ENCODE data around the gene USP17L5.
A peak's percentile ranks its signal among the peaks of the same experiment; 100 is the strongest.
"Not testable (repeated sequence)": the region's sequence is repeated elsewhere in the genome, so short reads cannot be mapped to it uniquely, and the experiment has no call there.

The USP17L5 gene

GRCh38 chr4:9339103-9339502 is at the start of gene USP17L5:
Gene USP17L5 (plus strand): TSS chr4:9339403. CDS start chr4:9339403, 0 bp downstream.
- not testable (repeated sequence) for H3K4me1 ChIP-seq (ENCODE audit: control insufficient read depth, insufficient read depth, low read length); H3K36me3 ChIP-seq (ENCODE audit: control insufficient read depth, insufficient read depth, low read length); H3K9ac ChIP-seq (ENCODE audit: low read length); H3K4me3 ChIP-seq (ENCODE audit: low read length); H3K27me3 ChIP-seq (ENCODE audit: control insufficient read depth, insufficient read depth, low read length); H3K27ac ChIP-seq (ENCODE audit: low read depth, low read length)

GRCh38 chr4:9324191-9324590 is 15.0 kb upstream of the USP17L5 start:
- not testable (repeated sequence) for H3K36me3 ChIP-seq (ENCODE audit: control insufficient read depth, insufficient read depth, low read length); H3K9ac ChIP-seq (ENCODE audit: low read length); H3K27ac ChIP-seq (ENCODE audit: low read depth, low read length); H3K4me1 ChIP-seq (ENCODE audit: control insufficient read depth, insufficient read depth, low read length); H3K4me3 ChIP-seq (ENCODE audit: low read length); H3K27me3 ChIP-seq (ENCODE audit: control insufficient read depth, insufficient read depth, low read length)

- H3K9ac ChIP-seq (ENCODE audit: low read length); H3K36me3 ChIP-seq (ENCODE audit: control insufficient read depth, insufficient read depth, low read length); H3K27me3 ChIP-seq (ENCODE audit: control insufficient read depth, insufficient read depth, low read length); H3K27ac ChIP-seq (ENCODE audit: low read depth, low read length); H3K4me1 ChIP-seq (ENCODE audit: control insufficient read depth, insufficient read depth, low read length); H3K4me3 ChIP-seq (ENCODE audit: low read length): not testable (repeated sequence)
Observed at GRCh38 chr4:9324865-9325264, 14.3 kb upstream of the USP17L5 start, which contains the start of gene USP17L24. Gene USP17L24 (plus strand): TSS chr4:9325165. CDS start chr4:9325165, 0 bp downstream.

GRCh38 chr4:9329611-9330010 is 9.6 kb upstream of the USP17L5 start, which contains the start of gene USP17L25:
Gene USP17L25 (plus strand): TSS chr4:9329911. CDS start chr4:9329911, 0 bp downstream.
- not testable (repeated sequence) for H3K36me3 ChIP-seq (ENCODE audit: control insufficient read depth, insufficient read depth, low read length); H3K27ac ChIP-seq (ENCODE audit: low read depth, low read length); H3K27me3 ChIP-seq (ENCODE audit: control insufficient read depth, insufficient read depth, low read length); H3K4me1 ChIP-seq (ENCODE audit: control insufficient read depth, insufficient read depth, low read length); H3K4me3 ChIP-seq (ENCODE audit: low read length); H3K9ac ChIP-seq (ENCODE audit: low read length)

GRCh38 chr4:9334358-9334757 is 4.8 kb upstream of the USP17L5 start, which contains the start of gene USP17L26:
Gene USP17L26 (plus strand): TSS chr4:9334658. CDS start chr4:9334658, 0 bp downstream.
- H3K27ac ChIP-seq (ENCODE audit: low read depth, low read length); H3K4me3 ChIP-seq (ENCODE audit: low read length); H3K27me3 ChIP-seq (ENCODE audit: control insufficient read depth, insufficient read depth, low read length); H3K4me1 ChIP-seq (ENCODE audit: control insufficient read depth, insufficient read depth, low read length); H3K9ac ChIP-seq (ENCODE audit: low read length); H3K36me3 ChIP-seq (ENCODE audit: control insufficient read depth, insufficient read depth, low read length): not testable (repeated sequence)

GRCh38 chr4:9343848-9344247 is 4.6 kb downstream of the USP17L5 start, which contains the start of gene USP17L27:
Gene USP17L27 (plus strand): TSS chr4:9344148. CDS start chr4:9344148, 0 bp downstream.
- H3K36me3 ChIP-seq (ENCODE audit: control insufficient read depth, insufficient read depth, low read length); H3K4me1 ChIP-seq (ENCODE audit: control insufficient read depth, insufficient read depth, low read length); H3K9ac ChIP-seq (ENCODE audit: low read length); H3K27ac ChIP-seq (ENCODE audit: low read depth, low read length); H3K4me3 ChIP-seq (ENCODE audit: low read length); H3K27me3 ChIP-seq (ENCODE audit: control insufficient read depth, insufficient read depth, low read length): not testable (repeated sequence)

GRCh38 chr4:9348593-9348992 is 9.4 kb downstream of the USP17L5 start, which contains the start of gene USP17L28:
Gene USP17L28 (plus strand): TSS chr4:9348893. CDS start chr4:9348893, 0 bp downstream.
- not testable (repeated sequence) for H3K27ac ChIP-seq (ENCODE audit: low read depth, low read length); H3K4me3 ChIP-seq (ENCODE audit: low read length); H3K9ac ChIP-seq (ENCODE audit: low read length); H3K36me3 ChIP-seq (ENCODE audit: control insufficient read depth, insufficient read depth, low read length); H3K27me3 ChIP-seq (ENCODE audit: control insufficient read depth, insufficient read depth, low read length); H3K4me1 ChIP-seq (ENCODE audit: control insufficient read depth, insufficient read depth, low read length)

GRCh38 chr4:9350866-9351265 is 11.7 kb downstream of the USP17L5 start:
- H3K4me3 ChIP-seq (ENCODE audit: low read length); H3K36me3 ChIP-seq (ENCODE audit: control insufficient read depth, insufficient read depth, low read length); H3K27me3 ChIP-seq (ENCODE audit: control insufficient read depth, insufficient read depth, low read length); H3K4me1 ChIP-seq (ENCODE audit: control insufficient read depth, insufficient read depth, low read length); H3K27ac ChIP-seq (ENCODE audit: low read depth, low read length); H3K9ac ChIP-seq (ENCODE audit: low read length): not testable (repeated sequence)

- not testable (repeated sequence) for H3K27me3 ChIP-seq (ENCODE audit: control insufficient read depth, insufficient read depth, low read length); H3K27ac ChIP-seq (ENCODE audit: low read depth, low read length); H3K4me3 ChIP-seq (ENCODE audit: low read length); H3K4me1 ChIP-seq (ENCODE audit: control insufficient read depth, insufficient read depth, low read length); H3K36me3 ChIP-seq (ENCODE audit: control insufficient read depth, insufficient read depth, low read length); H3K9ac ChIP-seq (ENCODE audit: low read length)
Observed at GRCh38 chr4:9353338-9353737, 14.1 kb downstream of the USP17L5 start, which contains the start of gene USP17L29. Gene USP17L29 (plus strand): TSS chr4:9353638. CDS start chr4:9353638, 0 bp downstream.

- H3K9ac ChIP-seq (ENCODE audit: low read length); H3K4me1 ChIP-seq (ENCODE audit: control insufficient read depth, insufficient read depth, low read length); H3K27me3 ChIP-seq (ENCODE audit: control insufficient read depth, insufficient read depth, low read length); H3K27ac ChIP-seq (ENCODE audit: low read depth, low read length); H3K4me3 ChIP-seq (ENCODE audit: low read length); H3K36me3 ChIP-seq (ENCODE audit: control insufficient read depth, insufficient read depth, low read length): not testable (repeated sequence)
Observed at GRCh38 chr4:9362829-9363228, 23.6 kb downstream of the USP17L5 start, which contains the start of gene USP17L30. Gene USP17L30 (plus strand): TSS chr4:9363129. CDS start chr4:9363129, 0 bp downstream.

GRCh38 chr4:9379881-9380280 is 40.7 kb downstream of the USP17L5 start:
- not testable (repeated sequence) for H3K9ac ChIP-seq (ENCODE audit: low read length); H3K4me3 ChIP-seq (ENCODE audit: low read length); H3K27ac ChIP-seq (ENCODE audit: low read depth, low read length); H3K4me1 ChIP-seq (ENCODE audit: control insufficient read depth, insufficient read depth, low read length); H3K27me3 ChIP-seq (ENCODE audit: control insufficient read depth, insufficient read depth, low read length); H3K36me3 ChIP-seq (ENCODE audit: control insufficient read depth, insufficient read depth, low read length)

GRCh38 chr4:9381012-9381534 is 41.9 kb downstream of the USP17L5 start:
- not testable (repeated sequence) for H3K9ac ChIP-seq (ENCODE audit: low read length); H3K36me3 ChIP-seq (ENCODE audit: control insufficient read depth, insufficient read depth, low read length); H3K27ac ChIP-seq (ENCODE audit: low read depth, low read length); H3K4me1 ChIP-seq (ENCODE audit: control insufficient read depth, insufficient read depth, low read length); H3K27me3 ChIP-seq (ENCODE audit: control insufficient read depth, insufficient read depth, low read length)
- peak overlapping the region; percentile 55 for H3K4me3 ChIP-seq (ENCODE audit: low read length)

GRCh38 chr4:9384126-9384525 is 44.9 kb downstream of the USP17L5 start:
- Histone ChIP-seq H3K27ac (ENCODE audit: low read depth, low read length) (no peak overlapping the region), H3K36me3 (ENCODE audit: control insufficient read depth, insufficient read depth, low read length) (no peaks in the 10 kb centered on the region), H3K4me1 (ENCODE audit: control insufficient read depth, insufficient read depth, low read length) (no peaks in the 10 kb centered on the region), H3K27me3 (ENCODE audit: control insufficient read depth, insufficient read depth, low read length) (no peaks in the 10 kb centered on the region), H3K4me3 (ENCODE audit: low read length) (no peak overlapping the region), H3K9ac (ENCODE audit: low read length) (no peak overlapping the region)
